Duodenal mucosa (tissue), 2 donors: ENCODE data around the gene PLCB3.
"Not testable (repeated sequence)": the region's sequence is repeated elsewhere in the genome, so short reads cannot be mapped to it uniquely, and the experiment has no call there.

Experiments used
- H3K27ac ChIP-seq: one replicate; pipeline ENCODE4 v1.7.0; 2013; ENCODE audit warnings: low read depth, low read length
- H3K27me3 ChIP-seq, 2 donors: one replicate each; pipeline ENCODE4 v1.7.0; 2013; ENCODE audit warnings: low read length in 2 of 2, control low read depth in 1 of 2; ENCODE audit not compliant: insufficient read depth in 2 of 2, control insufficient read depth in 1 of 2
- H3K36me3 ChIP-seq, 2 donors: one replicate each; pipeline ENCODE4 v1.7.0; 2013; ENCODE audit warnings: low read length in 2 of 2, control low read depth in 1 of 2; ENCODE audit not compliant: insufficient read depth in 2 of 2, control insufficient read depth in 1 of 2
- H3K4me1 ChIP-seq, 2 donors: one replicate each; pipeline ENCODE4 v1.7.0; 2013; ENCODE audit warnings: low read length in 2 of 2, control low read depth in 1 of 2; ENCODE audit not compliant: insufficient read depth in 2 of 2, control insufficient read depth in 1 of 2
- H3K4me3 ChIP-seq, 2 donors: one replicate each; pipeline ENCODE4 v1.7.0; 2013; ENCODE audit warnings: low read length in 2 of 2, low read depth in 1 of 2
- H3K9ac ChIP-seq, 2 donors: one replicate each; pipeline ENCODE4 v1.7.0; 2013; ENCODE audit warnings: low read length in 2 of 2, low read depth in 1 of 2
- H3K9me3 ChIP-seq, 2 donors: one replicate each; pipeline ENCODE4 v1.7.0; 2013; ENCODE audit warnings: low read length in 2 of 2, control low read depth in 1 of 2; ENCODE audit not compliant: control insufficient read depth in 1 of 2

Gene PLCB3

DNA sequence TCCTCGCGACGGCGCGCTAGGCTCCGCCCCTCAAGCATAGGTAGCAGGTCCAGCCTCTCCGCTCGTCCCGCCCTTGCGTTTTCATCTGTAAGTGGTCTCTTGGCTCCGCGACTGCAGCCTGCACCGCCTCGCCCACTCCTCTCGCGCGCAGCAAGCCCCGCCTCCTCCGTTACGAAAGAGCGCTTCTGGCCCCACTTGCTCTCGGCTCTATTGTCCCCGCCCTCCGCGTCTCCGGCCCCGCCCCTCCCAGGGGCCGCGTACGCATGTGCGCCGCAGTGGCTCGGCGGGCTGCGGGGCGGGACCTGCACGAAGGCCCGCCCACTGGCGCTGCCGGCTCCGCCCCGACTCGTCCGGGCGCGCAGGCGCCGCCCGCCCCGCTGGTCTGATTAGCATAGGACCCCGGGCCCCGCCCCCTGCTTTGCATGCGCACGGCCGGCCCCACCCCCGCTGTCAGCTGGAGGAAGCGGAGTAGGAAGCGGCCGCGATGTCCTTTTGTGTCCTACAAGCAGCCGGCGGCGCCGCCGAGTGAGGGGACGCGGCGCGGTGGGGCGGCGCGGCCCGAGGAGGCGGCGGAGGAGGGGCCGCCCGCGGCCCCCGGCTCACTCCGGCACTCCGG is 53.9 kb downstream of the PLCB3 start, which contains the start of gene ESRRA:
Gene ESRRA (plus strand): TSS at position 450 of the 616 bp plus-strand sequence. CDS start 1,656 bp downstream, outside the sequence.
- Histone ChIP-seq H3K9me3 (no peaks in the 10 kb centered on the region), H3K27ac (peak within 1 kb of the TSS; percentile 92), H3K36me3 (peaks cover 0 to 12% of the 10 kb centered on the region in 2 donors), H3K4me1 (peaks cover 21 to 34% of the 10 kb centered on the region in 2 donors), H3K4me3 (peak within 1 kb of the TSS; percentile 75 to 83), H3K27me3 (peaks cover 7% of the 10 kb centered on the region in 2 donors), H3K9ac (peak within 1 kb of the TSS; percentile 83 to 99)

DNA sequence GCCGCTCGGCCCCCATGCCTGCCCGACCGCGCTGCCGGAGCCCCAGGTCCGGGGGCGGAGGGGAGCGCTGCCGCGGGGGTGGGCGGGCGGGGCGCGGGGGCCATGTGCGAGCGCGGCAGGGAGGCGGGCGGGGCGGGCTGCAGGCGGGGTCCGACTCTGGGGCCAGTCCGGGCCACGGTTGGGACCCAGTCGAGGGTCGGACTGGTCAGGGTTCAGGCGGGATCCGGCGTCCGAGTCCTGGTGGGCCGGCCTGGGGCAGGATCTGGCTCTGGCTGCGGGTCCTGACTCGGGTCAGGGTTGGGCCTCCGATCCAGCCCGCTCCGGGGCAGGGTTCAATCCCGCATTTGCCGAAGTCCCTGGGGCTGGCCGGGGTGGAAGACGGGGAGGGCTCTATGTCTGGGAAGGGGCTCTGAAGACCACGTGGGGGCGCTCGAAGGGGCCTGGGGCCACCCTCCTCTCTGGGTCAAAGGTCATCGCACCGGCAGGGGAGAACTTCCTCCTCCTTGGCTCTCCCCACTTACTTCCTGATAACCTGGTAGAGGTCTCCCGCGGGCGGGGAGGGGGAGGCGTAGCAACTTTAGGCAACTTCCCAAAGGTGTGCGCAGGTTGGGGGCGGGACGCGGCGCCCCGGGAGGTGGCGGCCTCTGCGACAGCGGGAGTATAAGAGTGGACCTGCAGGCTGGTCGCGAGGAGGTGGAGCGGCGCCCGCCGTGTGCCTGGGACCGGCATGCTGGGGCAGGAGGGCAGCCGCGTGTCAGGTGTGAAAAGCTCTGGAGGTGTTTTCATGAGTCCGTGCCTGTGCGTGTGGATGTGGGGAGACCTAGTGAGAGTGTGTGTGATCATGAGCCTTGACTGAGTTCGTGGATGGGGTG is 54.6 kb downstream of the PLCB3 start:
- Histone ChIP-seq H3K36me3 (peaks cover 3 to 14% of the 10 kb centered on the region in 2 donors), H3K27ac (peak overlapping the region; percentile 91), H3K4me3 (peak overlapping the region; percentile 75 to 83), H3K27me3 (no peaks in the 10 kb centered on the region), H3K4me1 (peaks cover 15 to 29% of the 10 kb centered on the region in 2 donors), H3K9ac (peak overlapping the region; percentile 80 to 99), H3K9me3 (no peaks in the 10 kb centered on the region)

DNA sequence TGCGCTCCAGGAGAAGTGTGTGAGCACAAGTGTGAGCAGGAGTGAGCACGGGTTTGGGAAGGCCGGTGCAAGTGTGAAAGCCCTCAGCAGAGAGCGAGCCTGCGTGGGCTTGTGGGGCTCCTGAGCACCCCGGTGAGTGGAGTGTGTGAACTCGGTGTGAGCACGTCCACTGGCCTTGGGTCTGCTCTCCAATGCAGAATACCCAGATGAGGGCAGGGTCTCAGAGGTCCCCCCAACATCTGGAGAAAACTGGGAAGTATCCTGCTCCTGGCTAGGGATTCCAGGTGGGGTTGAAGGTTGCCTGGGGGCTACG is 55.2 kb downstream of the PLCB3 start:
- H3K9me3 ChIP-seq: no peaks in the 10 kb centered on the region
- peak overlapping the region; percentile 80 to 99 for H3K9ac ChIP-seq
- H3K4me3 ChIP-seq: peak overlapping the region; percentile 75 to 83
- H3K27me3 ChIP-seq: no peaks in the 10 kb centered on the region
- H3K27ac ChIP-seq: peak overlapping the region; percentile 91
- peaks cover 6 to 17% of the 10 kb centered on the region in 2 donors for H3K36me3 ChIP-seq
- H3K4me1 ChIP-seq: peaks cover 15 to 32% of the 10 kb centered on the region in 2 donors

DNA sequence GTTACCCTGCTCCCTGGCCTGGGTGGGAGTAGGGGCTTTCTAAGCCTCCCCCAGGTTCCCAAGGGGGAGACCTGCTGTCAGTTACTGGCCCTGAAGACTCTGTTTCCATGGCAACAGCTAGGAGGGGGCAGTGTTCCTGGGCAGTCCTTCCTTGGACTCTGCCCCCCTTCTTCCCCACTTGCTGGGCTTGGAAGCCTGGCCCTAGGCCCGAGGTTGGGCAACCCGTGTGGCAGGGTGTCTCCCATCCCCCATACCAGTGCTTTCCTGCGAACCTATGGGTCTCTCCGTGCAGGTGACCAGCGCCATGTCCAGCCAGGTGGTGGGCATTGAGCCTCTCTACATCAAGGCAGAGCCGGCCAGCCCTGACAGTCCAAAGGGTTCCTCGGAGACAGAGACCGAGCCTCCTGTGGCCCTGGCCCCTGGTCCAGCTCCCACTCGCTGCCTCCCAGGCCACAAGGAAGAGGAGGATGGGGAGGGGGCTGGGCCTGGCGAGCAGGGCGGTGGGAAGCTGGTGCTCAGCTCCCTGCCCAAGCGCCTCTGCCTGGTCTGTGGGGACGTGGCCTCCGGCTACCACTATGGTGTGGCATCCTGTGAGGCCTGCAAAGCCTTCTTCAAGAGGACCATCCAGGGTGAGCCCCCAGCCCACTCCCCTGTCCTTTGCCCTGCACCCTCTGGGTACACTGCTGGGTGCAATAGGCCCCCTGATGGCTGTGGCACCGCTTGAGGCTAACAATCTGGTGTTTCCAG is 55.7 kb downstream of the PLCB3 start:
- peaks cover 15 to 32% of the 10 kb centered on the region in 2 donors for H3K4me1 ChIP-seq
- peak overlapping the region; percentile 75 to 83 for H3K4me3 ChIP-seq
- H3K36me3 ChIP-seq: peaks cover 6 to 17% of the 10 kb centered on the region in 2 donors
- H3K27ac ChIP-seq: peak overlapping the region; percentile 91
- no peaks in the 10 kb centered on the region for H3K27me3 ChIP-seq
- peak overlapping the region; percentile 80 to 99 for H3K9ac ChIP-seq
- no peaks in the 10 kb centered on the region for H3K9me3 ChIP-seq

DNA sequence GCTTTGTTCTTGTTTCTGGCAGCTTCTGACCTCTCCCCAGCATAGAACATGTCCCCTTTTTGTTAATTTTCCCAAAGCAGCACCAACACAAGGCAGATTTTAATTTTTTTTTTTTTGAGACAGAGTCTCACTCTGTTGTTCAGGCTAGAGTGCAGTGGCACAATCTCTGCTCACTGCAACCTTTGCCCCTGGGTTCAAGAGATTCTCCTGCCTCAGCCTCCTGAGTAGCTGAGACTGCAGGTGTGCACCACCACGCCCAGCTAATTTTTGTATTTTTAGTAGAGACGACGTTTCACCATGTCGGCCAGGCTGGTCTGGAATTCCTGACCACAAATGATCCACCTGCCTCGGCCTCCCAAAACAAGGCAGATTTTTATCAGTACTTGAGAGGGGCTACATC is 56.5 kb downstream of the PLCB3 start:
- H3K4me3 ChIP-seq: peak overlapping the region; percentile 75 to 83
- peaks cover 12 to 22% of the 10 kb centered on the region in 2 donors for H3K36me3 ChIP-seq
- not testable (repeated sequence) for H3K27ac ChIP-seq, H3K27me3 ChIP-seq, H3K9me3 ChIP-seq
- peak overlapping the region; percentile 80 to 99 for H3K9ac ChIP-seq
- H3K4me1 ChIP-seq: peaks cover 19 to 34% of the 10 kb centered on the region in 2 donors

DNA sequence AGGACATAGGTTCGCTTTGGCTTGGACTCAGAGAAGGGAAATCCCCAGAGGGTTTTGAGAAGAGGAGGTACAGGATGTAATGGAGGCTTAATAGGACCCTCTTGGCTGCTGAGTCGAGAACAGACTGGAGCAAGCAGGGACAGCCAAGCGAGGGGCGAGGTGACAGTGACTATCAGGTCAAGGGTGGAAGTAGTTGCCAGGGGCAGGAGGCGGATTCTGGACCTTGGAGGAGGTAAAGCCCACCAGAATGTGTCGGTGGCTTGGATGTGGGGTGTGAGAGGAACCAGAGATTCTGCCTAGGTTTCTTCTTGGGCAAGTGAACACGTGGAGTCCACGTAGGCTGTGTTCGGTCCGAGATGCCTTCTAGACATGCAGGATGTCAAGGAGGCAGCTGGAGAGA is 61.6 kb downstream of the PLCB3 start:
- H3K27ac ChIP-seq: no peak overlapping the region
- no peaks in the 10 kb centered on the region for H3K27me3 ChIP-seq
- peaks cover 30 to 43% of the 10 kb centered on the region in 2 donors for H3K36me3 ChIP-seq
- peaks cover 22 to 37% of the 10 kb centered on the region in 2 donors for H3K4me1 ChIP-seq
- peak overlapping the region in 1 of 2 donors; percentile 43 for H3K9ac ChIP-seq
- no peaks in the 10 kb centered on the region for H3K9me3 ChIP-seq
- H3K4me3 ChIP-seq: no peak overlapping the region

DNA sequence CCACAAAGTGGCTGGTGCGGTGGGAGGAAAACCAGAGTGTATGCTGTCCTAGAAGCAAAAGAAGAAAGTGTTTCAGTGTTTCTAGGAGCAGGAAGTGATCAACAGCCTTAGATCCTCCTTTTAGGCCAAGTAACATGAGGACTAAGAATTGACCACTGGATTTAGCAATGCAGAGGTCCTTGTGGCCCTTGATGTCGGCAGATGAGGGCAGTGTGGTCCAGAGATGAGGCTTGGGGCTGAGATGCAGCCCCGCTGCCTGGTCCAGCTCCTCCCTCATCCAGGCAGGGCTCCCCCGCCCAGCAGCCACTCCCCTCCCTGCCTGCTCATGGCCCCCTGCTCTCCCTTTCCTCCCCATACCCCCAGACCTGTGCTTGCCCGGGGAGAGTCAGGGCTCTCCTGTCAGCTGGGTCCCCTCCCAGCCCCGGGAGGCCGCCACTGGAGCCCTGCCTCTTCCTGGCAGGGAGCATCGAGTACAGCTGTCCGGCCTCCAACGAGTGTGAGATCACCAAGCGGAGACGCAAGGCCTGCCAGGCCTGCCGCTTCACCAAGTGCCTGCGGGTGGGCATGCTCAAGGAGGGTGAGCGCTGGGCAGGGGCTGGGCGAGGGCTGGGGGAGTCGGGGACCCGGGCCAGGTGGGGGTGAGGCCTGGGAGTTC is 62.3 kb downstream of the PLCB3 start:
- H3K27me3 ChIP-seq: no peaks in the 10 kb centered on the region
- H3K4me3 ChIP-seq: no peak overlapping the region
- peaks cover 22 to 37% of the 10 kb centered on the region in 2 donors for H3K4me1 ChIP-seq
- peaks cover 30 to 41% of the 10 kb centered on the region in 2 donors for H3K36me3 ChIP-seq
- no peaks in the 10 kb centered on the region for H3K9me3 ChIP-seq
- peak overlapping the region; percentile 20 for H3K27ac ChIP-seq
- H3K9ac ChIP-seq: peak overlapping the region in 1 of 2 donors; percentile 43

DNA sequence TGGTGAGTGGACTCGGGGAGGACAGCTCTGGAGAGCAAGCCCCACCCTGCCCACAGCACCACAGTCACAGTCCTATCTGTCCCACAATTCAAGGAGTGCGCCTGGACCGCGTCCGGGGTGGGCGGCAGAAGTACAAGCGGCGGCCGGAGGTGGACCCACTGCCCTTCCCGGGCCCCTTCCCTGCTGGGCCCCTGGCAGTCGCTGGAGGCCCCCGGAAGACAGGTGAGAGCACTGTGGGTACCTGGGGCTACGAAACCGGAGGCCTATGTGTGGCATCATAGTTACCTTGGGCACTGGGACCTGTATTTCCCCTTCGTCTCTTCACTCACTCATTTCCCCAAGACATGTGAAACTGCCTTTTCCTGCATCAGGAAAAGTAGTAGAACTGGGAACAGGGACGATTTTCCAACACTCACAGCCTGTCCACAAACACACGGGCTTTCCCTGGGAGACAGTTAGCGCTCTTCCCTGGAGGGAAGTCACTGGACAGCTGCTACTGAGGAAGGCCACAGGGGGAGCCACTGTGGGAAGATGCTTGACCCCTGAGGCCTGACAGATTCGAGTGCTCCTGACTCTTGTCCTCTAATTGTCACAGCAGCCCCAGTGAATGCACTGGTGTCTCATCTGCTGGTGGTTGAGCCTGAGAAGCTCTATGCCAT is 62.9 kb downstream of the PLCB3 start:
- Histone ChIP-seq H3K9ac (no peak overlapping the region), H3K27me3 (no peaks in the 10 kb centered on the region), H3K9me3 (no peaks in the 10 kb centered on the region)

DNA sequence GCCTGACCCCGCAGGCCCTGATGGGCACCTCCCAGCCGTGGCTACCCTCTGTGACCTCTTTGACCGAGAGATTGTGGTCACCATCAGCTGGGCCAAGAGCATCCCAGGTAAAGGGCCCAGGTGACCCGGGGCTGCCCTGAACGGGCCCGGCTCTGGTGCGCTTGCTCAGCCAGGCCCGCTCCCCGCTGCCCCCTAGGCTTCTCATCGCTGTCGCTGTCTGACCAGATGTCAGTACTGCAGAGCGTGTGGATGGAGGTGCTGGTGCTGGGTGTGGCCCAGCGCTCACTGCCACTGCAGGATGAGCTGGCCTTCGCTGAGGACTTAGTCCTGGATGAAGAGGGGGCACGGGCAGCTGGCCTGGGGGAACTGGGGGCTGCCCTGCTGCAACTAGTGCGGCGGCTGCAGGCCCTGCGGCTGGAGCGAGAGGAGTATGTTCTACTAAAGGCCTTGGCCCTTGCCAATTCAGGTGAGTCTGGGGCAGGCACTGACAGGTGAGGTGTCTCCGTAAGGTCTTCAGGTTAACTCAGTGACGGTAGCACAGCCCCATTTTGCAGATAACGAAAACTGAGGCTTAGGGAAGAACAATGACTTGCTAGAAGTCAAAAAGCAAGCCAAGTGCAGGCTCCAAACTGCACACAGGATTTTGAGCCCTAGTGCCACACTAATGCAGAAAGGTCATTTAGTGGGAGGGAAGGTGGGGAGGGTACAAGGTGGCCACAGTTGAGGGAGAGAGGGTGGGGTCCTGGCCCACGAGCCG is 63.7 kb downstream of the PLCB3 start:
- Histone ChIP-seq H3K27ac (no peak overlapping the region), H3K9ac (no peak overlapping the region), H3K36me3 (peaks cover 30 to 41% of the 10 kb centered on the region in 2 donors), H3K27me3 (no peaks in the 10 kb centered on the region), H3K4me1 (peaks cover 32 to 47% of the 10 kb centered on the region in 2 donors), H3K4me3 (no peak overlapping the region), H3K9me3 (no peaks in the 10 kb centered on the region)

More for the DNA sequence above, 62.9 kb downstream of the PLCB3 start:
- Histone ChIP-seq H3K27ac (peak overlapping the region; percentile 20), H3K4me3 (no peak overlapping the region), H3K36me3 (peaks cover 30 to 41% of the 10 kb centered on the region in 2 donors), H3K4me1 (peaks cover 28 to 43% of the 10 kb centered on the region in 2 donors)
